ENCODE measurements around the gene CHPF.

- TF ChIP-seq CTCF (IDR thresholded peaks at IDR 0.05) (no peak), POLR2A (IDR thresholded peaks at IDR 0.05) (no peak)
Observed at GRCh38 chr2:219554350-219554749, 10.7 kb upstream of the CHPF start.

Data from Peyer's patch (tissue), 4 donors.